Liver (tissue), 9 donors: ENCODE data around the gene CAMKK1. TPM values are rescaled to one million over a fixed set of nuclear protein-coding genes. Genes with fewer than 3 reads are reported as not detected.

Experiments used
- DNase-seq: peaks from one replicate; pipeline ENCODE4 v3.0.0-alpha.2; 2017; ENCODE audit warnings: low spot score
- H3K27ac ChIP-seq, 2 donors: one replicate each; pipeline ENCODE4 v1.7.0; 2013; ENCODE audit warnings: inconsistent platforms in 2 of 2, low read length in 2 of 2, control low read depth in 1 of 2, low read depth in 1 of 2, mild to moderate bottlenecking in 1 of 2
- H3K27me3 ChIP-seq, 4 donors: one replicate each; pipeline versions ENCODE4 v1.6.1 to v1.7.0; 2013; ENCODE audit warnings: low read length in 3 of 4, inconsistent platforms in 1 of 4, mild to moderate bottlenecking in 1 of 4, moderate library complexity in 1 of 4; ENCODE audit not compliant: control insufficient read depth in 4 of 4, insufficient read depth in 4 of 4
- H3K36me3 ChIP-seq, 4 donors: one replicate each; pipeline versions ENCODE4 v1.6.1 to v1.7.0; 2013; ENCODE audit warnings: low read length in 3 of 4, mild to moderate bottlenecking in 3 of 4, low read depth in 1 of 4, moderate library complexity in 1 of 4; ENCODE audit not compliant: control insufficient read depth in 4 of 4, insufficient read depth in 3 of 4
- H3K4me1 ChIP-seq, 4 donors: one replicate each; pipeline versions ENCODE4 v1.6.1 to v1.7.0; 2013; ENCODE audit warnings: low read length in 3 of 4, mild to moderate bottlenecking in 3 of 4, moderate library complexity in 1 of 4; ENCODE audit not compliant: control insufficient read depth in 4 of 4, insufficient read depth in 4 of 4
- H3K4me3 ChIP-seq, 3 donors: one replicate each; pipeline versions ENCODE4 v1.6.1 to v1.7.0; 2013; ENCODE audit warnings: low read length in 3 of 3, control low read depth in 1 of 3, low read depth in 1 of 3, mild to moderate bottlenecking in 1 of 3
- H3K9ac ChIP-seq, 2 donors: one replicate each; pipeline ENCODE4 v1.7.0; 2013; ENCODE audit warnings: low read length in 2 of 2, mild to moderate bottlenecking in 2 of 2, moderate library complexity in 2 of 2, control low read depth in 1 of 2, low read depth in 1 of 2
- H3K9me3 ChIP-seq, 4 donors: one replicate each; pipeline versions ENCODE4 v1.6.1 to v1.7.0; 2013; ENCODE audit warnings: low read length in 3 of 4; ENCODE audit not compliant: control insufficient read depth in 4 of 4
- ATF3 ChIP-seq: IDR thresholded peaks from 2 replicates; pipeline ENCODE4 v1.6.1; 2016; ENCODE audit warnings: antibody characterized with exemption
- CTCF ChIP-seq: fragments of 150-350 bp; IDR thresholded peaks from 2 replicates; pipeline ENCODE4 v1.5.1; 2017; ENCODE audit warnings: improper control_type of control experiment, low read depth, low read length; ENCODE audit not compliant: missing input control
- EGR1 ChIP-seq, 2 donors: IDR thresholded peaks; 2 replicates each; pipeline ENCODE4 v1.6.1; 2016 to 2018; ENCODE audit warnings: antibody characterized with exemption in 2 of 2, low read depth in 2 of 2
- FOXA1 ChIP-seq: IDR thresholded peaks from 2 replicates; pipeline ENCODE4 v1.6.1; 2016; ENCODE audit warnings: antibody characterized with exemption
- FOXA2 ChIP-seq: IDR thresholded peaks from 2 replicates; pipeline ENCODE4 v1.6.1; 2016; ENCODE audit warnings: antibody characterized with exemption
- GABPA ChIP-seq, 2 donors: IDR thresholded peaks in 1 of 2; conservative IDR thresholded peaks in 1 of 2; 2 replicates each; pipeline ENCODE4 v1.6.1; 2016; ENCODE audit warnings: antibody characterized with exemption in 2 of 2, mild to moderate bottlenecking in 1 of 2, moderate library complexity in 1 of 2
- HNF4A ChIP-seq, 2 donors: conservative IDR thresholded peaks; 2 replicates each; pipeline ENCODE4 v1.6.1; 2016; ENCODE audit warnings: antibody characterized with exemption in 2 of 2, mild to moderate bottlenecking in 2 of 2
- HNF4G ChIP-seq: IDR thresholded peaks from 2 replicates; pipeline ENCODE4 v1.6.1; 2016; ENCODE audit warnings: antibody characterized with exemption
- JUND ChIP-seq, 2 donors: IDR thresholded peaks; 2 replicates each; pipeline ENCODE4 v1.6.1; 2016; ENCODE audit warnings: antibody characterized with exemption in 2 of 2
- MAX ChIP-seq: IDR thresholded peaks from 2 replicates; pipeline ENCODE4 v1.6.1; 2016; ENCODE audit warnings: antibody characterized with exemption
- NR2F2 ChIP-seq: IDR thresholded peaks from 2 replicates; pipeline ENCODE4 v1.6.1; 2016; ENCODE audit warnings: antibody characterized with exemption
- RAD21 ChIP-seq, 2 donors: IDR thresholded peaks; 2 replicates each; pipeline ENCODE4 v1.6.1; 2016; ENCODE audit warnings: antibody characterized with exemption in 2 of 2, mild to moderate bottlenecking in 2 of 2
- REST ChIP-seq: IDR thresholded peaks from 2 replicates; pipeline ENCODE4 v1.6.1; 2016; ENCODE audit warnings: antibody characterized with exemption, mild to moderate bottlenecking
- RXRA ChIP-seq, 2 donors: IDR thresholded peaks; 2 replicates each; pipeline ENCODE4 v1.6.1; 2017 to 2018; ENCODE audit warnings: antibody characterized with exemption in 2 of 2, mild to moderate bottlenecking in 1 of 2
- SP1 ChIP-seq: IDR thresholded peaks from 2 replicates; pipeline ENCODE4 v1.6.1; 2018; ENCODE audit warnings: antibody characterized with exemption, mild to moderate bottlenecking
- YY1 ChIP-seq: IDR thresholded peaks from 2 replicates; pipeline ENCODE4 v1.6.1; 2016; ENCODE audit warnings: antibody characterized with exemption, mild to moderate bottlenecking
- WGBS: extraction: QIAGEN DNeasy Blood & Tissue Kit; methylation state at CpG from one replicate; pipeline ENCODE4 v1.1.7; 2013; 5-methylcytosine and 5-hydroxymethylcytosine counted together
- polyA plus RNA-seq, 2 donors: library from polyadenylated mRNA; stranded (reverse) in 1 of 2; unstranded in 1 of 2; fragments of 200-250 nt in 1 of 2; fragments of >200 nt in 1 of 2; fragmentation: Nextera tagmentation in 1 of 2; extraction: Ambion mirVana in 1 of 2; gene quantifications; one replicate each; pipeline versions ENCODE4 v1.2.1 to v1.2.3, GENCODE V29; 2013 to 2015
- total RNA-seq, 2 donors: library from RNA; depleted of rRNA; stranded (reverse); fragments of >200 nt; gene quantifications; one replicate each; pipeline ENCODE4 v1.2.3, GENCODE V29; 2014
- donor health status: healthy.
- donor health status: healthy.
- donor health status: healthy.
- donor health status: healthy.
- donor health status: healthy.

CAMKK1 gene
- total and polyA plus RNA-seq, 4 donors = 0.24 to 0.67 (median 0.50) TPM

GRCh38 chr17:3918372-3919122 is 25.7 kb upstream of the CAMKK1 start:
- Histone ChIP-seq H3K9me3 (no peaks in the 10 kb centered on the region), H3K27ac (no peak overlapping the region), H3K4me3 (no peak overlapping the region), H3K27me3 (no peaks in the 10 kb centered on the region), H3K9ac (no peak overlapping the region), H3K36me3 (no peaks in the 10 kb centered on the region), H3K4me1 (peaks cover 0 to 3% (median 1%) of the 10 kb centered on the region in 4 donors)
- DNase-seq = no peak
- no peak for TF ChIP-seq MAX
- TF ChIP-seq NR2F2 = peak; percentile 44
- WGBS = 77% methylated on average over 8 of the region's 8 CpGs

- no peak overlapping the region for H3K4me3 ChIP-seq
- no peak overlapping the region for H3K9ac ChIP-seq
- H3K36me3 ChIP-seq = no peaks in the 10 kb centered on the region
- no peaks in the 10 kb centered on the region for H3K9me3 ChIP-seq
- no peaks in the 10 kb centered on the region for H3K27me3 ChIP-seq
- H3K4me1 ChIP-seq = peaks cover 0 to 4% (median 2%) of the 10 kb centered on the region in 4 donors
- DNase-seq = peak; percentile 54
- WGBS = 43% methylated on average over 11 of the region's 11 CpGs
- peak overlapping the region in 1 of 2 donors; percentile 62 for H3K27ac ChIP-seq
- no peak for TF ChIP-seq FOXA2
- TF ChIP-seq RXRA (IDR thresholded peaks at IDR 0.05) = peak in 1 of 2 donors; percentile 54
- TF ChIP-seq HNF4G = no peak
- TF ChIP-seq SP1 = no peak
- TF ChIP-seq NR2F2 = peak; percentile 92
- TF ChIP-seq YY1 = no peak
- no peak for TF ChIP-seq HNF4A (conservative IDR thresholded peaks at IDR 0.05)
- no peak for TF ChIP-seq EGR1 (IDR thresholded peaks at IDR 0.05; ENCODE audit: low read depth in 2 of 2)
- TF ChIP-seq REST = no peak
- no peak for TF ChIP-seq GABPA (IDR thresholded peaks at IDR 0.05 in 1 of 2, conservative IDR thresholded peaks at IDR 0.05 in 1 of 2)
- no peak for TF ChIP-seq FOXA1
- no peak for TF ChIP-seq CTCF
- no peak for TF ChIP-seq RAD21 (IDR thresholded peaks at IDR 0.05)
- TF ChIP-seq JUND (IDR thresholded peaks at IDR 0.05) = no peak
- no peak for TF ChIP-seq ATF3
Observed at GRCh38 chr17:3917391-3917931, 24.6 kb upstream of the CAMKK1 start.
